GM12872 (cell line): ENCODE data around the gene FCHO2.

Experiments
- CTCF ChIP-seq: IDR thresholded peaks from 3 replicates; pipeline ENCODE4 v1.5.1; 2011; ENCODE audit warnings: low read depth, mild to moderate bottlenecking, low read length, moderate library complexity; ENCODE audit not compliant: insufficient read depth

The FCHO2 gene

GRCh38 chr5:72922422-72922821 lies 33.4 kb upstream of the FCHO2 start:
- TF ChIP-seq CTCF, result no peak

- no peak for TF ChIP-seq CTCF
These were observed 30.4 kb upstream of the FCHO2 start for GRCh38 chr5:72925336-72926010.

GRCh38 chr5:72936893-72937292 lies 18.9 kb upstream of the FCHO2 start:
- no peak for TF ChIP-seq CTCF

- no peak for TF ChIP-seq CTCF
These were observed 18.3 kb upstream of the FCHO2 start for GRCh38 chr5:72937517-72938061.

- TF ChIP-seq CTCF, result no peak
These were observed 17.6 kb upstream of the FCHO2 start for GRCh38 chr5:72938206-72938605.

- TF ChIP-seq CTCF, result no peak
These were observed 15.8 kb upstream of the FCHO2 start for GRCh38 chr5:72940082-72940481.

- TF ChIP-seq CTCF, result no peak
These were observed 12.5 kb upstream of the FCHO2 start for GRCh38 chr5:72943307-72943706.
